Osteoblast (primary cell): Measurements from ENCODE around the gene OGDH. TPM values are rescaled to one million over a fixed set of nuclear protein-coding genes. Genes with fewer than 3 reads are reported as not detected.

Experiments
- DNase-seq: peaks from one replicate; pipeline ENCODE4 v3.0.0; 2011; ENCODE audit warnings: low spot score, mixed read lengths; ENCODE audit not compliant: insufficient read length; ENCODE audit errors: missing footprints
- H2AFZ ChIP-seq: 2 replicates; pipeline ENCODE4 v1.6.0; 2011; ENCODE audit warnings: mild to moderate bottlenecking, low read length
- H3K27ac ChIP-seq: 2 replicates; pipeline ENCODE4 v1.5.1; 2011; ENCODE audit warnings: mild to moderate bottlenecking, low read depth, low read length, moderate library complexity
- H3K27me3 ChIP-seq: 2 replicates; pipeline ENCODE4 v1.6.0; 2012; ENCODE audit warnings: mild to moderate bottlenecking, control low read depth, inconsistent platforms, low read length, moderate library complexity; ENCODE audit not compliant: insufficient read depth
- H3K36me3 ChIP-seq: 2 replicates; pipeline ENCODE4 v1.5.1; 2011; ENCODE audit warnings: mild to moderate bottlenecking, low read length, control low read depth, moderate library complexity; ENCODE audit not compliant: insufficient read depth
- H3K4me1 ChIP-seq: 2 replicates; pipeline ENCODE4 v1.5.1; 2011; ENCODE audit warnings: mild to moderate bottlenecking, low read length, control low read depth, moderate library complexity; ENCODE audit not compliant: insufficient read depth
- H3K4me2 ChIP-seq: 2 replicates; pipeline ENCODE4 v1.6.0; 2011; ENCODE audit warnings: mild to moderate bottlenecking, low read length; ENCODE audit not compliant: insufficient read depth
- H3K4me3 ChIP-seq: fragments of 200-600 bp; sonication (generic); 3 replicates; pipeline ENCODE4 v1.5.1; 2012; ENCODE audit warnings: mild to moderate bottlenecking, low read length, inconsistent platforms; ENCODE audit not compliant: insufficient read depth
- H3K79me2 ChIP-seq: 2 replicates; pipeline ENCODE4 v1.6.0; 2012; ENCODE audit warnings: mild to moderate bottlenecking, low read length, control low read depth, inconsistent platforms; ENCODE audit not compliant: insufficient read depth
- H3K9me3 ChIP-seq: 2 replicates; pipeline ENCODE4 v1.5.1; 2011; ENCODE audit warnings: low read depth, low read length, control low read depth
- H4K20me1 ChIP-seq: 2 replicates; pipeline ENCODE4 v1.6.0; 2012; ENCODE audit warnings: mild to moderate bottlenecking, low read length, control low read depth; ENCODE audit not compliant: insufficient read depth
- CTCF ChIP-seq: IDR thresholded peaks from 2 replicates; pipeline ENCODE4 v1.5.1; 2011; ENCODE audit warnings: mild to moderate bottlenecking, low read depth, low read length, moderate library complexity; ENCODE audit errors: extremely low read depth
- total RNA-seq: library from RNA; depleted of rRNA; stranded (reverse); fragments of >200 nt; gene quantifications from 2 replicates; pipeline ENCODE4 v1.2.3, GENCODE V29; 2012

The OGDH gene
- total RNA-seq, 1 donor: 64.4 TPM

DNA sequence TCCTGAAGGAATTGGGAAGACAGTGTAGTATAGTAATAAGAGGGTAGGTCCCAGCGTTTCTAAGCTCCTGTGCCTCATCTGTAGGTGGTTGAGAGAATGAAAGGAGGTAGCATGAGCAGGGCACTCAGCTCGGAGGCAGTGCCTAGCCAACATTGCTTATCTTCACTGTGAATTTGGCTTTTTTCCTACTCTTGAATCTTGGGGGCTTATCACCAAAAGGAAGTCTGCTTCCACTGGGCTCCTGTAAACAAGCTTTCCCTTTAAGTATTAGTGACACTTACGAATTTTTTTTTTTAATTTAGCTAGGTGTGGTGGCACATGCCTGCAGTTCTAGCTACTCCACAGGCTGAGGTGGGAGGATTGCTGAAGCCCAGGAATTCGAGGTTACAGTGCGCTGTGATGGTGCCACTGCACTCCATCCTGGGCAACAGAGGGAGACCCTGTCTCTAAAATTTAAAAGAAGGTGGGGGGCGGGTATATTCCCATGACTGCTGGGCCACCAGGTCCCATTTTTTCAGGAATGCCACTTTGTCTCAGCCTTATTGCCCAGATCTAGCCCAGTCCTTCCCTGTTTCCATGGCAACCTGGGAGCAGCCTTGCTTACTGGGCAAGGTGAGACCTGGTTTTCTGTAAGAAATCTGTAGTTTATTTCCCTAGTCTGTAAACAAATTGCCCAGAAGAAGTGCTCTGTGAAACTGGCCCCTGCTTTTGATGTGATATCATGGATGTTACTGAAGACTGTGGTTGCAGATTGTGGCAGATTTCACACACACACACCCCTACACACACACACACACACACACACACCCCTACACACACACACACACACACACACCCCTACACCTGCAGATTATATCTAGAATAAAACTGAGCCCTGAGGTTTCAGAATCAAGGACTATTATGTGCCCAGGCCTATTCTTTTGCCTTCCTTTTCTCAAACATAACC is 19.4 kb downstream of the OGDH start:
- no peak for TF ChIP-seq CTCF
- DNase-seq: no peak
- H3K36me3 ChIP-seq: peaks cover 25% of the 10 kb centered on the region
- no peak overlapping the region for H3K4me3 ChIP-seq
- no peaks in the 10 kb centered on the region for H3K27me3 ChIP-seq
- H3K27ac ChIP-seq: no peak overlapping the region
- peaks cover 8% of the 10 kb centered on the region for H4K20me1 ChIP-seq
- no peak overlapping the region for H3K4me2 ChIP-seq
- H3K79me2 ChIP-seq: peaks cover 70% of the 10 kb centered on the region
- no peak overlapping the region for H2AFZ ChIP-seq
- H3K4me1 ChIP-seq: peaks cover 13% of the 10 kb centered on the region
- H3K9me3 ChIP-seq: no peaks in the 10 kb centered on the region

DNA sequence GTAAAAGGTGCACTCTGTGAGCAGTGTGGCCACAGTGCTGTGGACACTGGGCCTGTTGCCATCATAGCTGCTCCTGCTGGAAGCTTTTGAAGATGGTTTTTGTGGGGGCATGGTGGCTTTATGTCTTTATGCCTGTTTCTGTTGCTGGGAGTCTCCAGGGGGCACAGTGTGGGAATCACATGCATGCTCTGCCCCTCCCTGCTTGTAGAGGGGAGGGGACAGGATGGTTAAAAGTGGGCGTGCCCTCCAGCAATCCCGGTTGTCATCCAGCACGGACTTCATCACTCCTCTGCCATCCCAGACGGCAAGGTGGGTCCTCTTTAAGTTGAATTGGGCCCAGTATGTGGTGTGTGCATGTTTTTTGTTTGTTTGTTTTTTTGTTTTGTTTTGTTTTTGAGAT is 20.2 kb downstream of the OGDH start:
- Histone ChIP-seq H2AFZ (no peak overlapping the region), H3K4me1 (peaks cover 8% of the 10 kb centered on the region), H3K9me3 (no peaks in the 10 kb centered on the region), H3K36me3 (peaks cover 25% of the 10 kb centered on the region), H3K27ac (no peak overlapping the region), H3K4me2 (no peak overlapping the region), H3K79me2 (peaks cover 62% of the 10 kb centered on the region), H3K4me3 (no peak overlapping the region), H4K20me1 (peaks cover 8% of the 10 kb centered on the region), H3K27me3 (no peaks in the 10 kb centered on the region)
- DNase-seq: peak; percentile 26
- TF ChIP-seq CTCF: no peak

DNA sequence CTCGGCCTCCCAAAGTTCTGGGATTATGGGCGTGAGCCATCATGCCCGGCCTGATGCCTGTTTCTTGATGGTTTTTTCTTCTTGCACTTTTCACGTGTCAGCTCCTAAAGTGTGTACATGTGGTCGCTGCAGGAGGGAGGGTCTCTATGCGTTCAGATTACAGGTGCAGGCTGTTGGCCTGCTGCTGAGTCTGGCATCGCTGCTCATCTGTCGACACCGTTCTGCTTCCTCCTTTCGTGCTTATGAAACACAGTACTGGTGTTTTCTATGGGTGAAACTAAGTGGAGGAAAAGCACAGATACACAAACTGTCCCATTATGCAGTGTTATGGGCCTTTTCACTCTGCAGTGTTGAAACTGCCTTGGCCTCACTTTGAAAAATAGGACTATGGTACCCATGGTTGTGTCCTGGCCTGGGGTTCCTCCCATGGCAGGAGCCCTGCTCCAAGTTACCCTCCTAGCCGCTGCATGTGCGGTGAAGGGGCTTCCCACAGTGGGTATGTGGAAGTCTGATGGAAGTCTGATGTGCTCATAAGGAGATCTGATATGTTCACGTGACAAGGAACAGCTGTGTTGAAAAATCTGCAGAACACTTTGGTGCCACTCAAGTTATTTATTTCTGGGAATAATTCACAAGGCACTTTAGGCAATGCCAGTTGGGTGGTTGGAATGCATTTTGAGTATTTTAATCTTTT is 23.5 kb downstream of the OGDH start:
- no peak for DNase-seq
- Histone ChIP-seq H2AFZ (no peak overlapping the region), H3K4me2 (no peak overlapping the region), H4K20me1 (no peaks in the 10 kb centered on the region), H3K27ac (no peak overlapping the region), H3K4me1 (peaks cover 19% of the 10 kb centered on the region), H3K27me3 (no peaks in the 10 kb centered on the region), H3K79me2 (peaks cover 36% of the 10 kb centered on the region), H3K4me3 (no peak overlapping the region), H3K36me3 (peaks cover 20% of the 10 kb centered on the region), H3K9me3 (no peaks in the 10 kb centered on the region)
- no peak for TF ChIP-seq CTCF

DNA sequence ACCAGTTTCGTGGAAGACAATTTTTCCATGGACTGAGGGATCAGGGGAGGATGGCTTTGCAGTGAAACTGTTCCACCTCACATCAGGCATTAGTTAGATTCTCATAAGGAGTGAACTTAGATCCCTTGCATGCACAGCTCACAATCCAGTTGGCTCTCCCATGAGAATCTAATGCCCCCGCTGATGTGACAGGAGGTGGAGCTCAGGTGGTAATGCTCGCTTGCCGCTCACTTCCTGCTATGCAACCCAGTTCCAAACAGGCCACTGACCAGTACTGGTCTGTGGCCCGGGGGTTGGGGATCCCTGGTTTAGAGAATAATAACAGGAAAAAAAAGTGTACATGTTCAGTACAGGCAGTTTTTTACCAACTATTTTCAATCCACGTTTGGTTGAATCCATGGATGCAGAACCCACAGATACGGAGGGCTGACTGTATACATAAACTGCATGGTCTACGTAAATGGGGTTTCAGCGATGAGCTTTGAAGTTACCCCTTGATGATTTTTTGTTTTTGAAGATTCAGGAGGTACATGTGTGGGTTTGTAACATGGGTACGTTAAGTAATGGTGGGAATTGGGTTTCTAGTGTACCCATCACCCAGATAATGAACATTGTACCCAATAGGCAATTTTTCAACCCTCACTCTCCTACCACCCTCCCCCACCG is 24.5 kb downstream of the OGDH start:
- Histone ChIP-seq H3K4me3 (no peak overlapping the region), H2AFZ (no peak overlapping the region), H3K36me3 (peaks cover 11% of the 10 kb centered on the region), H3K27ac (no peak overlapping the region), H3K9me3 (no peaks in the 10 kb centered on the region), H4K20me1 (no peaks in the 10 kb centered on the region), H3K4me1 (peaks cover 21% of the 10 kb centered on the region), H3K79me2 (peaks cover 30% of the 10 kb centered on the region), H3K27me3 (no peaks in the 10 kb centered on the region), H3K4me2 (no peak overlapping the region)
- DNase-seq: no peak
- no peak for TF ChIP-seq CTCF
